ENCODE results near the gene TTC29. TPM values are rescaled to one million over a fixed set of nuclear protein-coding genes. Genes with fewer than 3 reads are reported as not detected.

TTC29 gene
- total RNA-seq, 1 donor from 2014 or later: not detected

GRCh38 chr4:146883070-146883469, 62.6 kb downstream of the TTC29 start:
- Mint-ChIP-seq H3K4me1 (peaks cover 5% of the 10 kb centered on the region), H3K4me3 (no peak overlapping the region), H3K9me3 (no peaks in the 10 kb centered on the region), H3K27me3 (ENCODE audit: low read depth) (peaks cover 12% of the 10 kb centered on the region), H3K36me3 (ENCODE audit: low read depth) (no peaks in the 10 kb centered on the region), H3K27ac (ENCODE audit: unreplicated experiment) (no peak overlapping the region)
- TF ChIP-seq CTCF (conservative IDR thresholded peaks at IDR 0.05): no peak
- DNase-seq (ENCODE audit: low read depth, low spot score): no peak

- no peak for DNase-seq (ENCODE audit: low read depth, low spot score)
- Mint-ChIP-seq H3K36me3 (ENCODE audit: low read depth) (no peaks in the 10 kb centered on the region), H3K4me1 (no peaks in the 10 kb centered on the region), H3K27ac (ENCODE audit: unreplicated experiment) (no peak overlapping the region), H3K4me3 (no peak overlapping the region), H3K9me3 (no peaks in the 10 kb centered on the region), H3K27me3 (ENCODE audit: low read depth) (peaks cover 5% of the 10 kb centered on the region)
- TF ChIP-seq CTCF (conservative IDR thresholded peaks at IDR 0.05): no peak
Observed at GRCh38 chr4:146857298-146857697, 88.4 kb downstream of the TTC29 start.

- H3K36me3 Mint-ChIP-seq (ENCODE audit: low read depth): no peaks in the 10 kb centered on the region
- peaks cover 5% of the 10 kb centered on the region for H3K27me3 Mint-ChIP-seq (ENCODE audit: low read depth)
- H3K9me3 Mint-ChIP-seq: no peaks in the 10 kb centered on the region
- no peak overlapping the region for H3K27ac Mint-ChIP-seq (ENCODE audit: unreplicated experiment)
- DNase-seq (ENCODE audit: low read depth, low spot score): no peak
- no peaks in the 10 kb centered on the region for H3K4me1 Mint-ChIP-seq
- no peak for TF ChIP-seq CTCF (conservative IDR thresholded peaks at IDR 0.05)
- H3K4me3 Mint-ChIP-seq: no peak overlapping the region
Observed at GRCh38 chr4:146855761-146856160, 89.9 kb downstream of the TTC29 start.

- no peak overlapping the region for H3K27ac Mint-ChIP-seq (ENCODE audit: unreplicated experiment)
- no peaks in the 10 kb centered on the region for H3K9me3 Mint-ChIP-seq
- peaks cover 5% of the 10 kb centered on the region for H3K27me3 Mint-ChIP-seq (ENCODE audit: low read depth)
- no peaks in the 10 kb centered on the region for H3K4me1 Mint-ChIP-seq
- no peak overlapping the region for H3K4me3 Mint-ChIP-seq
- no peaks in the 10 kb centered on the region for H3K36me3 Mint-ChIP-seq (ENCODE audit: low read depth)
- TF ChIP-seq CTCF (conservative IDR thresholded peaks at IDR 0.05): no peak
- DNase-seq (ENCODE audit: low read depth, low spot score): no peak
Observed at GRCh38 chr4:146852360-146852759, 93.3 kb downstream of the TTC29 start.

GRCh38 chr4:146847345-146847744, 98.3 kb downstream of the TTC29 start:
- Mint-ChIP-seq H3K36me3 (ENCODE audit: low read depth) (no peaks in the 10 kb centered on the region), H3K27ac (ENCODE audit: unreplicated experiment) (no peak overlapping the region), H3K4me1 (no peaks in the 10 kb centered on the region), H3K9me3 (no peaks in the 10 kb centered on the region), H3K4me3 (no peak overlapping the region), H3K27me3 (ENCODE audit: low read depth) (no peaks in the 10 kb centered on the region)
- no peak for DNase-seq (ENCODE audit: low read depth, low spot score)
- TF ChIP-seq CTCF (conservative IDR thresholded peaks at IDR 0.05): no peak

- no peak overlapping the region for H3K27ac Mint-ChIP-seq (ENCODE audit: unreplicated experiment)
- no peak for TF ChIP-seq CTCF (conservative IDR thresholded peaks at IDR 0.05)
Observed at GRCh38 chr4:146846882-146847281, 98.8 kb downstream of the TTC29 start.

More at GRCh38 chr4:146846882-146847281, 98.8 kb downstream of the TTC29 start:
- no peak for DNase-seq (ENCODE audit: low read depth, low spot score)
- H3K4me3 Mint-ChIP-seq: no peak overlapping the region
- no peaks in the 10 kb centered on the region for H3K4me1 Mint-ChIP-seq
- H3K27me3 Mint-ChIP-seq (ENCODE audit: low read depth): no peaks in the 10 kb centered on the region
- H3K36me3 Mint-ChIP-seq (ENCODE audit: low read depth): no peaks in the 10 kb centered on the region
- no peaks in the 10 kb centered on the region for H3K9me3 Mint-ChIP-seq
